Fibroblast of peridontal ligament (primary cell): ENCODE results near the gene REM2.
A peak's percentile ranks its signal among the peaks of the same experiment; 100 is the strongest.

Source experiments
- DNase-seq: peaks from one replicate; pipeline ENCODE4 v3.0.0-alpha.2; 2010; ENCODE audit errors: extremely low read depth

REM2 gene

DNA sequence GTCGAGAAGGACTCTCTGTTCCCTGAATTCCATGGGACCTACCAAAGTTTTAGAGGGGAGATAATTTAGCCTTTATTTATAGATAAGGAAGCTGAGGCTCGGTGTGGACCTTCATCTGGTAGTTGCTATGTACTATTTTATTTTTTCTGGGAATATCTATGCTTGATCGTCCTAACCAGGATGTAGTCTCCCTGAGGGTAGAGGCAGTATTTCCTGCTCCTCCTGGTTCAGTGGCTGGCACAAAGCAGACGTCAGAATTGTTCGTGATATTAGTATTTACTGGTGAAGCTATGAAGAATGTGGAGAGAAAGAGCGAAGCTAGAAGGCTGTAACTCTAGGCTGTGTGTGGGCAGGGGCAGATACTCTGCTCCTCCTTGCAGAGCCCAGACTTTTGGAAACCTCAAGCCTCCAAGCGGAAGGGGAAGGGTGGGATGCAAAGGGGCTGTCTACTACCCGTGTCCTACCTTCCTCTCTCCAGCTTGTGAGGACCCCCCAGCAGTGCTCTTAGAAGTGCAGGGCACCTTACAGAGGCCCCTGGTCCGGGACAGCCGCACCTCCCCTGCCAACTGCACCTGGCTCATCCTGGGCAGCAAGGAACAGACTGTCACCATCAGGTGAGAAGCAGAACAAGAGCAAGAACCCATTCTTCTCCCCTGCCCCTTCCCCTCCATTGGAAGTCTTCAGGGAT is 10.0 kb upstream of the REM2 start:
- DNase-seq, result no peak

DNA sequence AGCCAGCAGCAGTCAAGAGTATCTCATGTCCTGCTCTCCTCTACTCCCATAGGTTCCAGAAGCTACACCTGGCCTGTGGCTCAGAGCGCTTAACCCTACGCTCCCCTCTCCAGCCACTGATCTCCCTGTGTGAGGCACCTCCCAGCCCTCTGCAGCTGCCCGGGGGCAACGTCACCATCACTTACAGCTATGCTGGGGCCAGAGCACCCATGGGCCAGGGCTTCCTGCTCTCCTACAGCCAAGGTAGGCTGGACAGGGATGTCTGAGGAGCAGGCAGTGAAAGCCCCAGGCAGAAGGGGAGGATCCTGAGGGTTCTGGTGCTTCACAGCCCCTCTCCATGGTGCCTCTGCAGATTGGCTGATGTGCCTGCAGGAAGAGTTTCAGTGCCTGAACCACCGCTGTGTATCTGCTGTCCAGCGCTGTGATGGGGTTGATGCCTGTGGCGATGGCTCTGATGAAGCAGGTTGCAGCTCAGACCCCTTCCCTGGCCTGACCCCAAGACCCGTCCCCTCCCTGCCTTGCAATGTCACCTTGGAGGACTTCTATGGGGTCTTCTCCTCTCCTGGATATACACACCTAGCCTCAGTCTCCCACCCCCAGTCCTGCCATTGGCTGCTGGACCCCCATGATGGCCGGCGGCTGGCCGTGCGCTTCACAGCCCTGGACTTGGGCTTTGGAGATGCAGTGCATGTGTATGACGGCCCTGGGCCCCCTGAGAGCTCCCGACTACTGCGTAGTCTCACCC is 7.8 kb upstream of the REM2 start:
- no peak for DNase-seq

DNA sequence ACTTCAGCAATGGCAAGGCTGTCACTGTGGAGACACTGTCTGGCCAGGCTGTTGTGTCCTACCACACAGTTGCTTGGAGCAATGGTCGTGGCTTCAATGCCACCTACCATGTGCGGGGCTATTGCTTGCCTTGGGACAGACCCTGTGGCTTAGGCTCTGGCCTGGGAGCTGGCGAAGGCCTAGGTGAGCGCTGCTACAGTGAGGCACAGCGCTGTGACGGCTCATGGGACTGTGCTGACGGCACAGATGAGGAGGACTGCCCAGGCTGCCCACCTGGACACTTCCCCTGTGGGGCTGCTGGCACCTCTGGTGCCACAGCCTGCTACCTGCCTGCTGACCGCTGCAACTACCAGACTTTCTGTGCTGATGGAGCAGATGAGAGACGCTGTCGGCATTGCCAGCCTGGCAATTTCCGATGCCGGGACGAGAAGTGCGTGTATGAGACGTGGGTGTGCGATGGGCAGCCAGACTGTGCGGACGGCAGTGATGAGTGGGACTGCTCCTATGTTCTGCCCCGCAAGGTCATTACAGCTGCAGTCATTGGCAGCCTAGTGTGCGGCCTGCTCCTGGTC is 7.2 kb upstream of the REM2 start:
- DNase-seq, result no peak

DNA sequence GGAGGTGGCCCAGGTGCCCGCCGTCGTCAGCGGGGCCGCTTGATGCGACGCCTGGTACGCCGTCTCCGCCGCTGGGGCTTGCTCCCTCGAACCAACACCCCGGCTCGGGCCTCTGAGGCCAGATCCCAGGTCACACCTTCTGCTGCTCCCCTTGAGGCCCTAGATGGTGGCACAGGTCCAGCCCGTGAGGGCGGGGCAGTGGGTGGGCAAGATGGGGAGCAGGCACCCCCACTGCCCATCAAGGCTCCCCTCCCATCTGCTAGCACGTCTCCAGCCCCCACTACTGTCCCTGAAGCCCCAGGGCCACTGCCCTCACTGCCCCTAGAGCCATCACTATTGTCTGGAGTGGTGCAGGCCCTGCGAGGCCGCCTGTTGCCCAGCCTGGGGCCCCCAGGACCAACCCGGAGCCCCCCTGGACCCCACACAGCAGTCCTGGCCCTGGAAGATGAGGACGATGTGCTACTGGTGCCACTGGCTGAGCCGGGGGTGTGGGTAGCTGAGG is 6.0 kb upstream of the REM2 start:
- DNase-seq, result no peak

DNA sequence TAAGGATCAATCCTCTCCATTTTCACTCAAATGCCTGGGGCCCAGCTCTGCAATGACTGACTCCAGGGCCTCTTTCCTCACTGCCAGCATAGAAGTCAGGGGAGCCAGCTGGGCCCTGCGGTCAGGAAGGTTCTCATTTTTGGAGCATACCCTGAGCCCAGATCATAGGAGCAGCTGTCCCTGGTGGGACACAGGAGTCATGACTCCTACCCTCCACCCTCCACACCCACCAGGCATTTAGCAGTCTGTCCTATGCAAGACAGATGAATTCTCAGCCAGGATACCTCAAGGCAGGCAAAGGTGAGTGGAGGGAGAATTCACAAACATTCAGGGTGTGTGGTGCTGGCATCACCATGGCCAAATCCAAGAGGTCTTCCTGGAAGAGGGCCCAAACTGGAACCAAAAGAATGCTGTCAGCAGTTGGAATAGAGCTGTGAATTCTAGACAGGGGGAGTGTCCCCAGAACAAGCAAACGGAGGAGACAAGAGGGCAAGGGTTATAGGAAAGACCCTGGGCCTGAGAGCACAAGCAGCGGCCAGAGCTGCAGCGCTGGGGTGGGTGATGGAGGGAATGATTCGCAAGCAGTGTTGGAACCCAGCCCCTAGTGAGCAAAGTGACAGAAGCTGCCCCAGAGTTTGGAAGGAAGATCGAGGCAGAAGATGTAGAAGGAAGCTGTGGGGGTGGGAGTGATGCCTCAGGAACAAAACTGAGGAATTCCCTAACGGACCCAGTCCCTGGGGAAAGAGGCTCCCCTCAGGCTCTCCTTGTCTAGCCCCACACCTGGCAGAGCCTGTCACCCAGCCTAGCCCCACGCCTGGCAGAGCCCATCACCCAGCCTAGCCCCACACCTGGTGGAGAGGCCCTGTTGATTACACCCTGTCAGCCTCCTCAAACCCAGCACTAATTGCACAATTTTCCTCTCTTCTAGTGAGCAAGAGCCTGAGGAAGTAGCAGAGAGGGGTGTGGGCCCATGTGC is 4.5 kb upstream of the REM2 start:
- no peak for DNase-seq

DNA sequence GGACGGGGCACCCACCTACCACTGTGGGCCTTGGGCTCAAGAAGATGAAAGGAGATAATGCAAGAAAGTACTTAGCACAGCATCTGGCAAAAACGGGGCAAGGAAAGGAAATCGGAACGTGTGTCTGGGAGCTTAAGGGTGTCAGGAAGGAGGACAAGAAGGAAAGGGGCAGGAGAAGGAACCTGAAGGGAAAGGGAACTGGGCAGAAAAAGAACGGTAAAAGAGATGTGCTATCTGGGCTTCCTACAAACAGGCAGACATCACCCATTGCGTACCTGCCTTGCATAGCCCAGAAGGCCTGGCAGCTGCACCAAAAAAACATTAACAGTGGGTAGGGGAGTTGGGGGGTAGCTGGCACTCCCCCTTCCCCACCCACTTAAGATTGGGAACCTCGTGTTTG is 958 bp upstream of the REM2 start:
- no peak for DNase-seq

DNA sequence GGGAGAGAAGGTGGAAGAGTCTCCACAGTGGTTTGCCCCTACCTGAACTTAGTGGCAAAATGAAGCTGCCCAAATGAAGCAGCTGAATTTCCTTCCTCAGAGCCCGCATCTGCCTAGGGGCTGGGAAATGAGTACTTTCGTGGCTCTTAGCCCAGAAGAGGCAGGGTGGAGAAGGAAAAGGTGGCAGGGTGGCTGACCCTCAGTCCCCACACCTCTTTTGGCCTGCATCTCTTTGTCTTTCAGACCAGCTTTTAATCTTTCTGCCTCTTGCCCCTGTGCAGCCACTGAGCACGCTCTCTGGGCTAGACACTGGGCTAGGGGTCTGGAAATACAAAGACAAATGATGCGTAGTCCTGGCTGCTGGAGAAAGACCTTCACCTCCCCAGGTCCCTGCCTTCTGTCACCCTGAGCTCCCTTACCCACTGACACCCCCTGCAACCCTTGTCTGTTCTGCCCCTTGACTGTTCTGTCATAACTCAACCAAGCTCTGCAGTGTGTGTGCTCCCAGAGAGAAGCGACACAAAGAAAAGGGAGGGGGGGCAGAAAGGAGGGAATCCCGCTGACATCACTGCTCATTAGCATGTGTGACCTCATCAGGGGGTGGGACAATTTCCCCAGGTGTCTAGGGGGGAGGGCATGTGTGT is 371 bp upstream of the REM2 start:
- DNase-seq, result peak; percentile 26

DNA sequence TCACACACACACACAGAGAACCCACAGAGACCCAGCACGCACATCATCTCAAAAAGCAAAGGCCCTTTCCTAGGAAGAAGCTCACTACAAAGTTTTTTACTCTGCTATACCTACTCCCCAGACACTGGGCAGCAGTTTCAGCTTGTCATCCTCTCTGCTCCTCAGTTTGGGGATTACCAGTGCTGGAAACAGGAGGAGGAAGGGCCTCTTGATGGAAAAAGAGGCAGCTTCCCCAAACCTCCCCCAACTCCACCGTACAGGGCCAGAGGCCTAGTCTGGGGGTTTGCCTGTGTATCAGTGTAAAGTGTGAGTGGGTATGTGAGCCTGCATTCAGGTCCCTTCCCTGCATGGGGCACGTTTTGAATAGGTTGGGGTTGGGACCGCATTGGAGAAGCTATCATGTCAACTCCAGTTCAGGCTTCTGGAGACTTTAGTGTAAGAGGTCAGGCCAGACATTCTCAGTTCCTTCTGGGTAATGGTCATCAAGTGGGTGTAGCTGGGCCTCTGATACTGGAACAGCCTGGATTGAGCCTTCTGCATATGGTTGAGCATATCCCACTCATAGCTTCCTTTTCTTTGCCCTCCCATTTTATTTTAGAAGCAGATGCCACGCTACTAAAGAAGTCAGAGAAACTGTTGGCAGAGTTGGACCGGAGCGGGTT is 1.2 kb downstream of the REM2 start:
- DNase-seq, result no peak

DNA sequence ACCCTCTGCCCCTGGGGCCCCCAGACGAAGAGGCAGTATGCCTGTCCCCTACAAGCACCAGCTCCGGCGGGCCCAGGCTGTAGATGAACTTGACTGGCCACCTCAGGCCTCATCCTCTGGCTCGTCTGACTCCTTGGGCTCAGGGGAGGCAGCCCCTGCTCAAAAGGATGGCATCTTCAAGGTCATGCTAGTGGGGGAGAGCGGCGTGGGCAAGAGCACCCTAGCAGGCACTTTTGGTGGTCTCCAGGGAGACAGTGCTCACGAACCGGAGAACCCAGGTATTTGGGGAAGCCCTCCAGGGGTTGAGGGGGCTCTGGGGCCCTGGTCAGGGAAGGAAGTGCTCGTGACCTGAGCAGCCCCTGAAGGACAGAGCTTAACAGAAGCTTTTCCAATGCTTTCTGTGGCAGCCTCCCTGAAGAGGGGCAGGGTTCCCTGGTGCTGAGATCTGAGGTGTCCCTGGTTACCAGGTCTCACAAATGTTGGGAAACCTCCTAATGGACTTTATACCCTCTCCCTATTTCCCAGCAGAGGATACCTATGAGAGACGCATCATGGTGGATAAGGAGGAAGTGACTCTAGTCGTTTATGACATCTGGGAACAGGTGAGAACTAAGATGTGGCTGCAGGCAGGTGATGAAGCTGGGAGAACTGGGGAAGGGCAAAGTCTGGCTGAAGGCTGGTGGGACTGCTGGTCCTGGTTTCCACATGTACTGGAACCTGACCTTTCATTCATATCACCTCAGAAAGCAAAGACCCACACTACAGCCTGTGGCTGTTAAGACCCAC is 1.9 kb downstream of the REM2 start:
- DNase-seq, result no peak

DNA sequence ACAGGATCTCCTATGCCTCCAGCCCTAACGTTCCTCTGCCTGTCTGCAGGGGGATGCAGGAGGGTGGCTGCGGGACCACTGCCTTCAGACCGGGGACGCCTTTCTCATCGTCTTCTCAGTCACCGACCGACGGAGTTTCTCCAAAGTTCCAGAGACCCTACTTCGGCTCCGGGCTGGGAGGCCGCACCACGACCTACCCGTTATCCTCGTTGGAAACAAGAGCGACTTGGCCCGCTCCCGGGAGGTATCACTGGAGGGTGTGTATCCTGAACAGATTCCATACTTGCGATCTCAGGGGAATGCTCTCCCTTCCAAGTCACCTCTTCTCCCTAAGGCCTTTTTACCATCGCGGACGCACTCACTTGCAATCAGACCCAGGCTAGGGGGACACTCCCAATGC is 3.0 kb downstream of the REM2 start:
- no peak for DNase-seq

DNA sequence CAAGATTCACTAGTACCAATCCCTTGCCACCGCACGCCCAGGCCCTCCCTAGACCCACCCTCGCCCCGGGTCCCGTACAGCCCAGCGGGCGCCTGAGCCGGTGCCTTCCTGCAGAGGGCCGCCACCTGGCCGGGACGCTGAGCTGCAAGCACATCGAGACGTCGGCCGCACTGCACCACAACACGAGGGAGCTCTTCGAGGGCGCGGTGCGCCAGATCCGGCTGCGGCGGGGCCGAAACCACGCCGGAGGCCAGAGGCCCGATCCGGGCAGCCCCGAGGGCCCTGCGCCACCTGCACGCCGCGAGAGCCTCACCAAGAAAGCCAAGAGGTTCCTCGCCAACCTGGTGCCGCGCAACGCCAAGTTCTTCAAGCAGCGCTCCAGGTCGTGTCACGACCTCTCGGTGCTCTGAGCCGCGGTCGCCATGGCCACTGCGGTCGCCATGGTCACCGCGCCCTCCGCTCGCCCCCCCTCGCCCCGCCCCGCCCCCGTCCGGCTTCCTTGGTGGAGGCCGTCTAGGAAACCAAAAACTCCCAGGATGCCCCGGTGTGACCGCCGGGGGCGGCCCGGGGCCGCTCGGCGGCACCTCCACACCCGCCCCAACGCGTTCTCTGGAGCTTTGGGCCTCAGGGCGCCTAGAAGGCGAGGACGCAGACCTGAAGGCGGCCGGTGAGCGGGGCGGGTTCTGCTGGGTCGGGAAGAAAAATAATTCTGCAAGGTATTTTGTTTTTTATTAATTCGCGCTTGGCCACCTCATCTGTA is 3.7 kb downstream of the REM2 start:
- DNase-seq, result peak; percentile 42

DNA sequence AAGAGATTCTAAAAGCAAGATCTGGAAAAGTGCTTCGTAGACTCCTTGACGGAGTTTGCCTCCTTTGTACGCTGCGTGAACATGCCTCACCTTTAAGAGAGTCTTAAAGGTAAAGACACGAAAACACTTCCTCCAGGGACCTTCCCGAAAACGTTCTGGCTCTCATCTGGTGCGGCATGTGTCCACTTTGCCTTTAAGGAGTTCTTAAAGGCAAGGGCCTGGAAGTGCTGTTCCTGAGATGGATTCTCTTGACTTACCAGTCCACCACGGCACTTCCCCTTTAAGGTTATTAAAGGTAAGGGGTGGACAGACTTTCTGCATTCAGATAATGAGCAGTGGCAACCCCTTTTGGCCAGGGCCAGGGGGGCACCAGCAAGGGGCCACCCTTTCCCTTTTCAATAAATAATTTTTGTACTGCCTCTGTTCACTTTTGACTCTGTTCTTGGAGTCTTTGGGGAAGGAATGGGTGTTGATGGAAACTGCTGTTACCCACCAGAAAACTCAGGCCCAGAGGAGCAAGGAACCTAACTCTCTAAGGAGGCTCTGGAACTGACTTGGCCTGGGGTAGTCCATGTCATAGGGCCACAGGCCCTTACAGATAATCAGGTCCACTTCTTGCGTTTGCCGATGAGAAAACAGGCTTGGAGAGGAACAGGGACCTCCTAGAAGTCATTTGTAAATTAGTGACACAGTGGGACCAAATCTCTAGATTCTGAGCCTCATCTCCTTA is 4.4 kb downstream of the REM2 start:
- DNase-seq, result peak; percentile 71

DNA sequence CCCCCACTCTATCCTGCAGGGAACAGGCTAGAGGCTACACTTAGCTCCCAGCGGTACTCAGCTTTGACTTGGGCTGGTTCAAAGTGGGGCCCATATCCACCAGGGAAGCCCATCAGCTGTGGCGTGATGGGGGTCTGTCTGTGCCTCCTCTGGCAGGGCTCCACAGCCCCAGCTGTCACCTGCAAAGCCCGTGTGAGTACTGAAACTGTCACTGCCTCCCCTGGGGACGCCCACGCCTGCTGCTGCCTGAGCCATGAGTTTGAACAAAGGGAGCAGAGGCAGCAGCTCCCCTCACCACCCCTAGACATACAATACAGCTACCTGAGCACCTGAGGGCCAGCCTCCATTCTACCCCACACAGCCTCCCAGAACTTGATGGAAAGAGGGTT is 5.0 kb downstream of the REM2 start:
- no peak for DNase-seq

DNA sequence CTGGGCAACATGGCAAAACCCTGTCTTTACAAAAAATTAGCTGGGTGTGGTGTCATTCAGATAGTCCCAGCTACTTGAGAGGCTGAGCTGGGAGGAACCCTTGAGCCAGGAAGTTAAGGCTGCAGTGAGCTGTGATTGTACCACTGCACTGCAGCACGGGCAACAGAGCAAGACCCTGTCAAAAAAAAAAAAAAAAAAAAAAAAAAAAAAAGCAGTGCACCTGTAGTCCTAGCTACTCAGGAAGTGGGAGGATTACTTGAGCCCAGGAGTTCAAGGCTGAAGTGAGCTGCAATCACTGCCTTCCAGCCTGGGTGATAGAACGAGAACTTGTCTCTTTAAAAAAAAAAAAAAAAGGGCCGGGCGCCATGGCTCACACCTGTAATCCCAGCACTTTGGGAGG is 5.6 kb downstream of the REM2 start:
- DNase-seq, result no peak

DNA sequence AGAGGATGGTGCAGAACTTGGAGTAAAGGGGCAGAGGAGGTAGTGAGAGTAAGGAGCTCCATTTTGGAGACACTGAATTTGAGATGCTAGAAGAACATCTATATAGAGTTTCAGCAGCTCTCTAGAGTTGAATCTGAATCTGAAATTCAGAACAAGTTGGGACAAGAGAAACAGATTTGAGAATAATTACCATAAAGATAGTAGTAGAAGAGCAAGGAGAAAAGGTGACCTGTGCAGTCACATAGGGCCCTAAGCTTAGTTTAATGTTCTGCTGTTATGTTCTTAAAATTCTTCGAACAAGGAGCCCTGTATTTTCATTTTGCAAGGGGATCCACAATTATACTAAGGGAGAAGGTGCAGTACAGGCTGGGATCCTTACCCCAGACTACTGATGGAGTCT is 7.4 kb downstream of the REM2 start:
- no peak for DNase-seq

DNA sequence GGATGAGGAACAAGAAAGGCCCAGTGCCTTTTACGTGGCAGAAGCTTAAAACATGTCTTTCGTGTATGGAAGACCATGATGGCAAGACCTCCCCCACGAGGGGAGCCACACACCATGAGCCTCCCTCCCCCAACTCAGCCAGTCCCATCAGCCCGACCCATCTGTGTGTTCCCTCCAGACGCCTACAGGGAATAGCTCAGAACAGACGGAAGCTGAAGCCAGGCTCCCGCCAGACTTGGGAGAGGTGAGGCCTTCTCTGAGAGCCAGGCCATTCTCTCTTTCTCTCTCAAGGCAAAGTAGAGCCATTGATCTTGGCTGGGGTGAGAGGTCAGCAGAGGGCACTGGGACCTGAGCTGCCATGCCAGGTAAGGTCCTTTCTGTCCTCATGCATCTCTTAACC is 9.5 kb downstream of the REM2 start:
- DNase-seq, result no peak

DNA sequence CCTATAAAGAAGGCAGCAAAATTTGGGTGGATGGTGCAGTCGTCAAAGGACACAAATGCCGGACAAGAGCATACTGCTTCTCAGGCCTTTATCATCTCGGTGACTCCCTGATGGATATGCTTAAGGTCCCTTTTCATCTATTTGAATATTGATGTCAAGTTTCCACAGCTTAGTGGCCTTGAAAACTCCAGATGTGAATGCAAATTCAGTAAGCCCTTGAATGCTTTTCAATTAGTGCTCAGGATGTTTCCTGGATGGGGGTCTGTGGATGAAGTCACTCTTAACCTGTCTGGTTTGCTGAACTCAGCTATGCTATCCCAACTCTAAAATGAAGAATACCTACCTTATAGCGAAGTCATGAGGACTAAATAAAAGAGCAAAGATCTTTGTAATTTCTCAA is 10.7 kb downstream of the REM2 start:
- DNase-seq, result no peak

DNA sequence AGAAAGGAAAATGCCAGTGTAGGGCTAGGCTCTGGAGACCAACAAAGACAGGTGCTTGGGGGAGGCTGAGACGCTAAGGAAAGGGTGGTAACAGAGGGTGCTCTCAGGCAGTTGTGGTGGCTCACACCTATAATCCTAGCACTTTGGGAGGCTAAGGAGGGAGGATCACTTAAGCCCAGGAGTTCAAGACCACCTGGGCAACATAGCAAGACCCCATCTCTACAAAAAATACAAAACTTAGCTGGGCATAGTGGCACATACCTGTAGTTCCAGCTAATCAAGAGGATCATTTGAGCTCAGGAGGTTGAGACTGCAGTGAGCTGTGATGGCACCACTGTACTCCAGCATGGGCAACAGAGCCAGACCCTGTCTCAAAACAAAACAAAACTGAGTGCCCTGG is 12.4 kb downstream of the REM2 start:
- no peak for DNase-seq

DNA sequence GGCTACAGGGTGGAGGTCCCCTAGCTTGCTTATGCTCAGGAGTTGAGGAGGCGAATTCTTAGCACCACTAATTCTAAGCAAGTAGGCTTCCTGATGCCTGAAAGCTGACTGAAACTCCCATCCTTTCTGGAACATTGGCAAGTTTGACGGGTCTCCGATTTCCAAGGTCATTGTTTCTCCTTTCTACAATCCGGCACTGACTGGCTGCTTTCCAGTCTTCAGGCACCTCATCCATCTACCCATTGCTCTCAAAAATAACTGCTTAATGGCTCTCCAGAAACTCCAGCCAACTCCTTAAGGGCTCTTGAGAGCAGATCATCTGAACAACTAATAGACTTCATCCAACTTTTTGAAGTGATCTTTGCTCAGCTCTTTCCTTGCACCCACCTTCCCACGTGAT is 13.3 kb downstream of the REM2 start:
- DNase-seq, result no peak
